Astrocyte of the hippocampus (primary cell): ENCODE measurements around the gene SVIL.
"Not testable (repeated sequence)": the region's sequence is repeated elsewhere in the genome, so short reads cannot be mapped to it uniquely, and the experiment has no call there.

Source experiments
- DNase-seq: peaks from one replicate; pipeline ENCODE4 v3.0.0; 2011; ENCODE audit warnings: low read depth, low spot score

The SVIL gene

GRCh38 chr10:29516309-29516932 lies 118.3 kb downstream of the SVIL start:
- DNase-seq: not testable (repeated sequence)

GRCh38 chr10:29515879-29516278 lies 118.9 kb downstream of the SVIL start:
- DNase-seq: not testable (repeated sequence)

GRCh38 chr10:29515104-29515503 lies 119.7 kb downstream of the SVIL start:
- DNase-seq: not testable (repeated sequence)

GRCh38 chr10:29514306-29514705 lies 120.5 kb downstream of the SVIL start:
- DNase-seq: no peak

- no peak for DNase-seq
These were observed 122.3 kb downstream of the SVIL start for GRCh38 chr10:29512425-29512974.

- DNase-seq: not testable (repeated sequence)
These were observed 123.0 kb downstream of the SVIL start for GRCh38 chr10:29511806-29512205.

- DNase-seq: not testable (repeated sequence)
These were observed 124.2 kb downstream of the SVIL start for GRCh38 chr10:29510483-29511157.

GRCh38 chr10:29508554-29509244 lies 126.1 kb downstream of the SVIL start:
- DNase-seq: no peak

GRCh38 chr10:29507750-29508149 lies 127.0 kb downstream of the SVIL start:
- not testable (repeated sequence) for DNase-seq

GRCh38 chr10:29506324-29506921 lies 128.3 kb downstream of the SVIL start:
- not testable (repeated sequence) for DNase-seq

- no peak for DNase-seq
These were observed 132.4 kb downstream of the SVIL start for GRCh38 chr10:29502351-29502750.

GRCh38 chr10:29501692-29502091 lies 133.1 kb downstream of the SVIL start:
- peak; percentile 91 for DNase-seq

GRCh38 chr10:29499993-29500537 lies 134.7 kb downstream of the SVIL start:
- DNase-seq: no peak

GRCh38 chr10:29496341-29497162 lies 138.2 kb downstream of the SVIL start:
- peak; percentile 84 for DNase-seq

GRCh38 chr10:29495366-29495765 lies 139.4 kb downstream of the SVIL start:
- no peak for DNase-seq

- DNase-seq: no peak
These were observed 141.1 kb downstream of the SVIL start for GRCh38 chr10:29493697-29494096.

- no peak for DNase-seq
These were observed 142.0 kb downstream of the SVIL start for GRCh38 chr10:29492774-29493173.

GRCh38 chr10:29491918-29492317 lies 142.9 kb downstream of the SVIL start:
- no peak for DNase-seq

- not testable (repeated sequence) for DNase-seq
These were observed 143.9 kb downstream of the SVIL start for GRCh38 chr10:29490781-29491280.

GRCh38 chr10:29488471-29488870 lies 146.3 kb downstream of the SVIL start:
- DNase-seq: peak; percentile 46

- not testable (repeated sequence) for DNase-seq
These were observed 146.9 kb downstream of the SVIL start for GRCh38 chr10:29487884-29488266.
